Activated T-helper 9 cell treated with anti-CD3 and anti-CD28 coated beads, Interleukin-2, amount 50 U/mL, for 16 hours (primary cell): ENCODE measurements around the gene ZEB2.

ENCODE experiments used
- DNase-seq: peaks from one replicate; pipeline ENCODE4 v3.0.0-alpha.2; 2020; ENCODE audit warnings: low read depth

Gene ZEB2

DNA sequence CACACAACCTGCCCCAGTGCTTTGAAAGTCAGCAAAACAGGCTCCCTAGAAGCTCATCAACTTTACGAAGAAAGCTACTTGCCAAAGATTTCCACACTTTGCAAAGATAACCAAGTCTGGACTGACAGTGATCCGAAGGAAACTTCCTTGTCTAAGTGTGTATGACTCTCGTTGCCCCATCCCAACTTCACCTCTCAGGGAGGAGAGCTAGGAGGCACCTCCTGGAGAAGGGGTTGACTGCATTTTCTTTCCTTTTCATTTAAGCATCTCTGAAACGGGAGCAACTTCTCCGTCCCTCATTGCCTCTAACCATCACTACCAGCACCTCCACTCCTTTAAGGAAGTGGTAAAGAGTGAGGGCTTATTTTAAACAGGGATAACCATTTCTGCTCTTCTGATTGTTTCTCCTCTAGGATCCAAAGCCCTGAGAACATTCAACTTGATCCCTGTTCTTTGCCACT lies 7.0 kb downstream of the ZEB2 start:
- no peak for DNase-seq

DNA sequence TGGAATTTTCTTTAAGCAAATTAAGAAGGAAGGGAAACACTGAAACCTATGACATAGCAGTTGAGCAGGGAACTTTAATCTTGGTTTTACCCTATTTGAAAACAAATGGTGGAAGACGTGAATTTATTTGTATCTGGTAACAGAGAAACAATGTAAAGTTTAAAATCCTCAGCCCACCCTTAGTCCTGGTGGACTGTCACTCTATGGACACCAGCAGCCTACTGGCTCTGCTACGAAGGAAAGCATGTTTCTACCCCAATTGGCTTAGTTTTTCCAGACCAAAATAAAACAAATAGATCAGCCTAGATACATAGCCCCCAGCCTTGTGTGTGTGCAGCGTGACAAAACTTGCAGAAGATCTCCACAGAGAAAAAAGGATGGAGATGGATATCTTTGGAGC lies 7.4 kb downstream of the ZEB2 start:
- no peak for DNase-seq

DNA sequence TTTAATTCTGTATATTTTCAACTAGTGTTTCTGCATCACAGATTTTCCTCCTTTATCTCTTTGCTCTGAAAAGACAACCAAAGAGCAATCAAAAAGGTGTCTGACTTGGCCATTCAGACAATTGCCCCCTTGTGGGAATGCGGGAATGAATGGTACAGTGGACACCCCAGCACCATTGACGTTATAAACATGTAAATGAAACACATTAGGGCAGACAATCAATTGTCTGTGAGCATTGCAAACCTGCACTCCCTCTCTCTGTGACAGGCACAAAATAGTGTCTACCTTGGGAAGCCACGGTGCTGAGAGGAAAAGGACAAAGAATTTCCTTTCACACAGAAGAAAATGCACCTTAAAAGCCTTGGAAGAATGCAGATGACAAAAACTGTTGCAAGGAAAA lies 8.0 kb downstream of the ZEB2 start:
- DNase-seq = no peak

DNA sequence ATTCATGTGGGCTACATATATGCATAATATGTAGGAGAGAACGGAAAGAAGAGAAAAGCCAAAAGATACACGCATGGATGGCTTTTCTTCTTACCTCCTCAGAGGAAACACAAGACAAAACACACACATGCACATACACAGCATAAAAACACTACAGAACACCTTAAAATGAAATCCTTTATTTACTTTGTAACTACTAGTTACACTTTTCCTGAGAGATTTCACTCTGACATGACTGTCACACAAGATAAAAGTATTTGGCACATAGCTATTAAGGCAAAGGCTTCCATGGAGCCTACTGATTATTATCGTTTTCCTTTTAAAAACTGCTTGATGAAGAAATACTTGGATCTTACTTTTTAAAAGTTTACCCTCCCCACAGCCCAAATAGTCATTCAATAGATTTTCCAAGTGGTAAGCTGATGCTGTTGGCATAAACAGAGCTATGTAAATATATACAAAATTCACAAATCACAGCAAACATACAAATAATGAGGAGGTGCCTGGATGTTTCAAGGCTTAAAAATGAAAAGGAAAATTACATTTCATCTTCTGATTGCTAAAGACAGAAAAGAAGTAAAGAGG lies 8.6 kb downstream of the ZEB2 start:
- DNase-seq = no peak

DNA sequence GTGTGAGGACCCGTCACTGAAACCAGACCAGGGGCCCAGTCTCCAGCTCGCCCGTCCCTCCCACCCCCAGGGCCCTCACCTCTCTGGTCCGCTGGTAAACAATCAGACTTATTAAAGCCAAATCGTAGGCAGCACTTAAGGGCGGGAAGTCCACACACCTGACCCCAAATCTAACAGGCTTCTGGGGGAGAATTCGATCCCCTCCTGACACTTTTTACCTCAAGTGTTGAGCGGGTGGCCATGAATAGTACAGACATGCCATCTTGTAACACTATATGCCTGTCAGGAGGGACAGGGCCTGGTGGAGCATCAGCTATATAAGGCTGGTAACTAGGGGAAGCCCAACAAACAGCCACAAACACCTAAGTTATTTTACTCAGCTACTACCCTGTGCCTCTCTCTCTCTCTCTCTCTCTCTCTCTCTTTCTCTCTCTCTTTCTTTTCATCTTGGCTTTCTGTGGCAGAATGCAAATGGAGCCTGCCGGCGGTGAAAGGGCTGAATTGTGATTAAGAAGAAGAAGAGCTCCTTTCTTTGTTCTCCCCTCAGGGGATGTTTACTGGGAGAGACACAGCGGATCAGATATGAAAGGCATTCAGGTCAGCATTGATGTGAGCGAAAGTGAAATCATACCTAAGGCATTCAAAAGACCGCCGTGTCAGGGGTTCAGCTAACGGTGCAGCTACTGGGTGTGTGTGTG lies 9.5 kb downstream of the ZEB2 start:
- no peak for DNase-seq

DNA sequence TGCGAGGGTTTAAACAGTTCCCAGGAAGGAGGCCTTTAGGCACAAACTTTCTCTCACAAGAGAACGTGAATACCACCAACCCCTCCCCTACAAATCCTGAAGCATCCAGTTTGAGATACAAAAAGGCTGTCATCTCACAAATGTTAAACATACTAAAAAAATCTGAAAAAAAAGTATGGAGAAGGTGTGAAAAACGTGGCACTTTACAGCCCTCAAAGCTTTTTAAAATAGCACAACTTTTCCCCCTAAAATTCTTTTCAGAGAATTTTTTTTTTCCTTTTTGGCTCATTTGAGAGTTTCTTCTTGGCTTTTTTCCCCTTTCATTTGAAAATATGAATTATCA lies 10.1 kb downstream of the ZEB2 start:
- no peak for DNase-seq

DNA sequence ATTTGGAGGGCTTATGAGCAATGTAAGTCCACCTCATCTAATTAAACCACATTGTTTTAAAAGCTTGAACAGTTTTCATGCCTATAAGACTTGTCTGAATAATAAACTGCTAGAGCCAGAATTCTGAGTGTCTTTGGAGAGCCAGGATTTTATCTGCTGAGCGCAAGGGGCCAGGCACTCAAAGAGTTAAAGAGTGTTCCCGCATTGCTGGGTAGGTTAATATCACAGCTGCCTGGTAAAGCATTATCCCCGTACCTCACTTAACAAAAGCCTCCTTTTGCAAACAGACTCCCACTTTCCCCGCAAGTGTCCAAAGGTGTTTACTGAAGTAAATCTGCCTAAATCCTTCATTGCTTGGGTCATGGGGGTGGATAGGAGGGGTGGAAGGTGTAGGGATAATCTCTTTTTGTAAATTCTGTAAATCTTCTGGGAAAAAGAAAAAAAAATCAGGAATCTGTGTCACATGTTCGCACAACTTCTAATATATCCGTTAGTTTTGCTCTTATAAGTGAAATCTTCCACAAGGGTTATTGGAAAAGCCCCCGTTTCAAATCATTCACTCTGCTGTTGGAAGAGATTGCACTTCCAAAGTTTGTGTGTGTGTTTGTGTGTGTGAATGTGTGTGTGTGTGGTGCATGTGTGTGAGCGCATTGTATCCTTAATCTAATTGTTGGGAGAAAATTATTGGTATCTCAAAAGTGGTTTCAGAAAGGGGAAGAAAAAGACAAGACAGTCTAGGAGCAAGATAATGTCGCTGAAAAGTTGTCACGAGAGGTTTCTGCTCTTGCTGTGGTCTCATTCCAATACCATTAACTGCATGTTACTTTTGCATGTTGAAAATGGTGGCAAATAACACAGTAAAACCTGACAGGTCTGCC lies 10.7 kb downstream of the ZEB2 start:
- DNase-seq = no peak

DNA sequence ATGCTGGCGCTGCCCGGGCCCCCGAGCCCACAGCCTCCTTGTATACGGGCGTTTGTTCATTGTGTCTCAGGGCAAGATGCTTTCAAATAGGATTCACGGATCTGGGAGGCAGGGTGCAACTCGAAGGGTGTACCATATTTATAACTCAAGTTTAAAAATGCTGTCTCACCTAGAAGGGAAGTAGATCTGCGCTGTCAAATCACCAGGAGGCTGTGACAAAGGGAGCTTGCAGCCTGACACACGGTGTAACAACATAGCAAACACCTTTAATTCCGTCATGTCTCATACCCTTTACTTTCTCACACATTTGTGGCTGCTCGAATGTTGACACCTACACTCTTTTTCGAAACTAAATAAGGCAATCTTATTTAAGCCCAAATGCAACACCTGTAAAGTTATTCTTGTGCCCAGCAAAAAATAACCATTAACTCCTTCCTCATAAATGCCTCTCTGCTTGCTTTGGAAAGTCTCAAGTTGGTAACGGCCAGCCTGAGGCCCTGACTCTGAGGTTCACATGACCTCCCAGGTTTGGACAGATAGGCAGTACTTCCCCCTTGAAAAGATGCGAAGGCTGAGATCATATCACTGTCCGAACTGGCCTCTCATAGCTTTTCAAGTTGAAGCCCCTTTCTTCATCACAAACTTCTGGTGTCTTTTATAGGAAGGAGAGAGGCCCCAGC lies 11.6 kb downstream of the ZEB2 start:
- DNase-seq = no peak

DNA sequence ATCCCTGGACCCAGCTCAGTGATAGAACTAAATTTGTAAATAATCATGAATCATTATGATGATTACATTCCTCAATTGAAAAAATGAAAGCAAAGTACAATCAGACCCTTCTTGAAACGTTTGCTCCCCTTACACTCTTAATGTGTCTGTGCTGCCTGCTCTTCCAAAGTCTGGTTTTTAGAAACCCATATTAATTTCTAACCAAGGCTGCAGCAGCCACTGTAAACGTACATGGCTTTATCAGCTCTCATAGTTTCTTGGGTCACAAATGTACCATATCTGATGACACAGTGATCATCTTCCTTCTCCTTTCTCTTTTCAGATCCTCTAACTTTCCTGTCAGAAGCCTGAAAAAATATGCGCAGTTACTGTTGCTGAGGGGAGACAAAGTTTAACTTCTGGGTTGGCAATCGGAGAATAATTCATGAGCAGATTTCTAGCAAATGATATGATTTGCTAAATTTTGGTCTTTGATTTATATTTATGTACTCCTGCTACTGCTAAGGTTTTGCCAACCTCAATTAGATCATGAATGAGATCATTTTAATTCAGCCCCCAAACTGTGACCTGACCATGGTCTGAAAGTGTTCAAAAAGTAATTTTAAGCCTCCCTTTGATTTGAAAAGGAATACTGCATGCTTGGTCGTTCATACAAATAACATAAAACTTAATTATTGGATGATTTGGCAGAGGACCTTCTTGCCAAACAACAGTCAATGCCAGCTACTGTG lies 12.3 kb downstream of the ZEB2 start:
- no peak for DNase-seq

DNA sequence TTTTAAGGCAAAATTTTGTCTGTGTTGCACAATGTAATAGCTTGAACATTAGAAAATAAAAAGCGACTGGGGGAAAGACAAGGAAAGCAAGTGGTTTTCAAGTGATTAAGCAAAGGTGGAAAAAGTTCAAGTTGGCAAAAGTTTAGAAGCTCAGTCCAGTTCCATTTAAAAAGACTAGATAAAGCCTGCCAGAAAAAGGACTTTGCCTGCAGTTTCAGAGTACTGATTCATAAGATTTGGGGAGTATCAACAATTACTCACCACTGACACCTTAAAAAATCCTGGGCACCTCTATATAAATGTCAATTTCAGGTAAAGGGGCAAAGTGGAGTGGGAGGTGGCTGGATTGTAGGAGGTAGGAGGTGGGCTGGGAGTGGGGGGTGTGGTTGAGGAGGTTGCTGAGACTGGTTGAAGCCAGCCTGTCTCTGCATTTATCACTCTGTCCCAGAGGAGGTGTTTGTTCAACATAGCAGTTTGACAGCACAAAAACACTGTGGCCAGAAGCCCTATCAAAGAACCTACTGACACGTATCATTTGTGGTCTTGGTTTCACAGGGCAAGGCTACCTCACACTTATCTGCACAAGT lies 14.6 kb downstream of the ZEB2 start:
- no peak for DNase-seq

DNA sequence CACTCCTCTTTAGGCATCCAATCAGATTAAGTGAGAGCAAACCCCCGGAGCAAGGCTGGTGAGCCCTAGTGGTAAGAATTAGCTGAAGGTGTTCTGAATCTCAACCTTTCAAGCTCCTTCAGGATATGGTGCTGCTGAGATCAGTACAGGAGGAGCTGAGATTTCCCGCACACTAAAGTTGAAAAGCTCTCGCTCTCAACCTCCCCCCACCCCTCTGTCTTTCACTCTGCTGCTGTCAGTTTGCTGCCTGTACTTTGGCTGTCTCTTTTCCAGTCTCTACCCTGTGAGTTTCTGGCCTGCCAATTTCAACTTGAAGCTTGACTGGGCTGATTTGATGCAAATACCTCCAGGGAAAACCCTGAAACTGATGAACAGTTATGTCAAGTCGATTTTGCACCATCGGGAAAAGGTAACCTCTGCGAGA lies 15.7 kb downstream of the ZEB2 start:
- no peak for DNase-seq

DNA sequence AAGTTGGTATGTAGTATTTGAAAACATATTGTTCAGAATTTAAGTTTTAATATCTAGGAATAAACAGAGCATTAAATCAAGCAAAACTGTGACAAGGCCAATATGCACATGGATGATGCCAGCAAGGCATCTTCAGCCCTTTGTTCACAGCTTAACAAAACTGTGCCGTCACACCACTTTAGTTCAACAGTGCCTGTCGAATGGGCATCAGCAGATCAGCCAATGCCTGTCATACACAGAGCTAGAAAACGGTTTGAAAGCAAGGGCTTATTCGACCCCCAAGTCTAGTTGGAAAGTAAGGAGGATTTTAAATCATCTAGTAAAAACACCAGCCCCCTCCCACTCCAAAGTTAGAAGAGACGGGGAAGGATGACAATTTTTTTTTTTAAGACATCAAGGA lies 16.7 kb downstream of the ZEB2 start:
- no peak for DNase-seq

DNA sequence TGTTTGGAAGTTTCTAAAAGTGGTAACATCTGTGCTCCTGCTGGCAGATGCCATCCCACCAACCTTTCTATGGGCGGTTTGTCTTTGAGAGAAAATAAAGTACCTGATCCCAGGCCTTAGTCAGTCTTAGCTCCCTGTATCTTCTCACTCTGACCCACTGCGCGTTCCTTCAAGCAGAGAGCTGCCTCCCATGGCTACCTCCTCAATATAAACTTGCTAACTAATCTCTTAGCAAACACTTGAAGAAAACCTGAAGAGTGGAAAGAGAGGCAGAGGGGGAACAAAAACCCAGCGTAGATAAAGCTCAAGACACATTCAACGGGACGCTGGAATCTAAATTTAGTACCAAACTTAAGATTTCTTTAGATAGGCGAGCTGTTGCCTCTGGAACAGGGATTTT lies 17.6 kb downstream of the ZEB2 start:
- DNase-seq = no peak

DNA sequence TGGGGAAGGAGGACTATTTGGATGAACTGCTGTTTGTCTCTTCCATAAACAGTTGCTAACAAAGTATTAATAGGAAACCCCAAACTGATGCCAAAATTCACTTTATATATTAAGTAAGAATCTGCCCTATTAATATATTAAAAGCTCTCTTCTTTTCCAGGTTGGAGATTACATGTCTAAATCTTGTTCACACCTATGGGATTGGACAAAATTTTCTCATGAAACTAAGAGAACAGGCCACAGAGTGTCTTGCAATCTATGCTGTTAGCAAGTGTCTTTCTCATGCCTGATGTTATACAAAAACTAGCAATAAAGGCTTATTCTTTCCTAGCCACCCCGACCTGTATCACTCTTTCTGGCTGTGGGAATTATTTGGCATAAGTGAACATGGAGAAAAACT lies 18.3 kb downstream of the ZEB2 start:
- no peak for DNase-seq

DNA sequence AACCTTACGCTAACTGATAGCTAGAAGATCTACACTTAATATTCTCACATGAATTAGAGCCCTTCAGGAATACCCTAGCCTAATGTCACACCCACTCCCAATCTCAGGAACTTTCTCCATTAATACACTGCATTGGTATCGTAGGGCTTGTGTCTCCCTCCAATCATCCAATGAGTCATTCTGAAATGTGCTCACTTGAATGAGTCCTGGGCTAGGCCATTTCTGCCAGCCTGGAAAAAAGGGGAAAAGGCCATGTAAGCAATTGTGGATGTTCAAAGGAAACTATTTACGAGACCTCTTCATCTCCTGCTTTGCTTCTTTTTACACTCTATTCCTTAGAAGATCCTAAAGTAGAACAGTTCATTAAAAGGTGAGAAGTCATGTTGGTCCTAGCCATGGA lies 18.8 kb downstream of the ZEB2 start:
- DNase-seq = no peak

DNA sequence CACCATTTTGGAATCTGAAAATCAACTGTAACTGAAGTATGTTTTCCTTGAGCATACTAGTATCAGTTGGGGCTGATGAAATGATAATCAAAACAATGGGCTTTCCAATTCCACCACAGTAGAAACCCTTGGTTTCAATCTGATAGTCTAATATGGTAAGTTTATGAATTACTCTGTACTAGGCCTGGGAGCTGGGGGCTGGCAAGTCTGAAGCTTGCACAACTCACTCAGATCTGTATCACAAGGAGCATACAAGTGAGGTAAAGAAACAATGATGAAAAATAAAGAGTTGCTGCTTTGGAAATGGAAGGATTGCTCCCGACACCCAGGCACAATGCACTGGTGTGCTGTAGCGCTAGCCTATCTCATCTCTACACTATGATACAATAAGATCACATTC lies 19.4 kb downstream of the ZEB2 start:
- no peak for DNase-seq

DNA sequence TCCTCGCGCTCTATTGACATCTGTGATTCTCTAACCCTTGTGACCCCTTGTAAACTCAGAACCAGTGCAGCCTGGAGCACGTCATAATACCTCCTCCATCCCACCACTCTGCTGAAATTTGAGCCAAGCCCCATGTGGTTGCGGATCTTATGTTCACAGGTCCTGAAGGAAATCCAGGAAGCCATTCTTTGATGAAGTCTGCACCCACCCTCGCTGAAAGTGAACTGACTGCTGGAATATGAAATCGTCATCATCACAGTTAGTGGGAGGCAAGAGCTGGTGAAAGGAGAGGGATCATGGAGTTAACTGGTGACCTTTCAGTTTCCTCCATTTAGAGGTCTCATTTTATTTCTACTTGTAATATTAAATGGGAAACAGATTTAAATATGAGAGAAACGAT lies 21.6 kb downstream of the ZEB2 start:
- DNase-seq = no peak

DNA sequence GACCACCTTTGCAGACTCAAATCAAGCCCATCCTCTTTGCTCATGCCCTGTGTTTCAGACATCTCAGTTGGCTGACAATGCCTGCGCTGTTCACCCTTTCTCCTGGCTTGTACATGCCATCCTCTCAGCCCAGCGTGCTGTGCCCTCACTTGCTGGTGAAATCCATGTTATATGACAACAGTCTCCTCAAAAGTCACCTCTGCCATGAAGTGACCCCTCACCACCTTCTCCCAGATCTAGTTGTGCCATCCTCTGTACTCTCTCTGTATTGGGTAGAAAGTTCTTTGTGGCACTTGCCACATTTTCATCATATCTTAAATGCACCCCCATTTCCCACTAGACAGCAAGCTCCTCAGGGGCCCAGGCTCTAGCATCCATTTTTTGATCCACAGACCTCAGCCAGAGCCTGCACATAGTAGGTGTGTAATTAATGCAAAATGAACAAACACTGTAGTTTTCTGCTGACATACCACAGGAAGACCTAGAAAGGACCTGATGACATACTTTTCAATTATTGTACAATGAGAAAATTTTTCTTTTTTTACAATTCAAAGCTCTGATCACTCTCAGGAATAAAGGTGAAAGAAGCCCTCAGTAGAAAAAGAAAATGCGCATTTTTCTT lies 22.8 kb downstream of the ZEB2 start:
- no peak for DNase-seq

DNA sequence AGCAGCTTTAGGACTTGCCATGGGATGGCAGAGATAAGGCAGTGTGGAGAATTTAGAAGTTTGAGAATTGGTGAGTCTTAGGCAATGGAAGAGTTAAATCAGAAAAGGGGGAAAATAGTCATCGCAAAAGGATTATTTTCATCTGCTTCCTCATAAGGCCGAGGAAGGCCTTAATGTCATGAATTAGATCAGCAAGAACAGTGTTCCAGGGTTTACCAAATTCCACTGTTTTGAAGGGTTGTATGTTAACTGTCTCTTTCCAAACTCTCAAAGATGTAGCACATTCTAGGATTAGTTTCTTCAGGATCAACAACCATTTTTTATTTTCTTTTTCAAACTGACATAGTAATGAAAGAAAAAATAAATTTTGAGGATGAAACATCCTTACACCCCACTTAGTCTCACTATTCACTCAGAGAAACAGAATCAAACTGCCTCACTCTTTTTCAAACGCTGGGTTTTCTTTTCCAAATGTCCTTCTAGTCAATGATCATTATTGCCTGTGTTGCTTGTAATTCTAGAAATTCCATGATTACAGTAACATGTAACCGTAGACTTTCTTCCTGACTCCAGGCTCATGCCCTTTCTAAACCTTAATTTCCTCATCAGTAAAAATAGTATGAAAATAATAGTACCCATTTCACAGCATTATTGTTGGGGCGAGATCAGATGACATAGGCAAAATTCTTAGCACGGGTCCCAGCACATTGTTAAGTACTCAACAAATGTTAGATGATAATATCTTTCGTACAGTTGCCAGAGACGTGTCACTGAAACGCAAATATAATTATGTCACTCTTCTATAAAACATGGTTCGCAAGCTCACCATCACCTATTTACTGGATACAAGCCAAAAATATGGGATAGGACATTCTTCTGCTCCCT lies 23.6 kb downstream of the ZEB2 start:
- no peak for DNase-seq
